MG63 (cell line): Measurements from ENCODE around the gene C1orf174. TPM values are rescaled to one million over a fixed set of nuclear protein-coding genes. Genes with fewer than 3 reads are reported as not detected.

Experiments used
- DNase-seq: peaks from one replicate; pipeline ENCODE4 v3.0.0-alpha.2; 2020
- H3K27me3 ChIP-seq: fragments of 250-450 bp; sonication (Bioruptor Pico); 2 replicates; pipeline ENCODE4 v1.5.1; 2020; ENCODE audit warnings: mild to moderate bottlenecking, moderate library complexity
- H3K36me3 ChIP-seq: fragments of 250-450 bp; sonication (Bioruptor Pico); 2 replicates; pipeline ENCODE4 v1.5.1; 2020; ENCODE audit warnings: mild to moderate bottlenecking, moderate library complexity
- H3K4me3 ChIP-seq: fragments of 250-450 bp; sonication (Bioruptor Pico); 2 replicates; pipeline ENCODE4 v1.5.1; 2020; ENCODE audit warnings: mild to moderate bottlenecking, moderate library complexity
- H3K9me3 ChIP-seq: fragments of 250-450 bp; sonication (Bioruptor Pico); 2 replicates; pipeline ENCODE4 v1.5.1; 2020; ENCODE audit warnings: mild to moderate bottlenecking, moderate library complexity
- total RNA-seq: library from RNA; depleted of rRNA; stranded (reverse); fragments of >200 nt; shearing (Covaris generic); gene quantifications from 2 replicates; pipeline ENCODE4 v1.2.3, GENCODE V29; 2014; ENCODE audit warnings: low replicate concordance; rRNA removed

Gene C1orf174
- total RNA-seq, 1 experiment from 2014 or later: 61.2 TPM

GRCh38 chr1:3841491-3841890 is 58.6 kb downstream of the C1orf174 start:
- no peak for DNase-seq
- H3K9me3 ChIP-seq: no peaks in the 10 kb centered on the region
- peaks cover 22% of the 10 kb centered on the region for H3K36me3 ChIP-seq
- H3K4me3 ChIP-seq: no peak overlapping the region
- no peaks in the 10 kb centered on the region for H3K27me3 ChIP-seq

Other genes with a start within 250 kb of the C1orf174 start
- 3.1 and 8.3 TPM in 2 replicates for gene TP73, start 247.8 kb downstream of the C1orf174 start, total RNA-seq
- not detected in 2 replicates for gene CCDC27, start 147.8 kb downstream of the C1orf174 start, total RNA-seq
- gene SMIM1, start 127.5 kb downstream of the C1orf174 start, total RNA-seq: not detected in 2 replicates
- 52.4 and 71.1 TPM in 2 replicates for gene LRRC47, start 103.8 kb downstream of the C1orf174 start, total RNA-seq
- gene CEP104, start 43.1 kb downstream of the C1orf174 start, total RNA-seq: 4.9 TPM in 2 replicates
- gene DFFB, start 42.8 kb downstream of the C1orf174 start, total RNA-seq: 12.7 and 19.1 TPM in 2 replicates